ENCODE measurements around the gene RASSF7.
A peak's percentile ranks its signal among the peaks of the same experiment; 100 is the strongest.
"Not testable (repeated sequence)": the region's sequence is repeated elsewhere in the genome, so short reads cannot be mapped to it uniquely, and the experiment has no call there.

RASSF7 gene, protein sequence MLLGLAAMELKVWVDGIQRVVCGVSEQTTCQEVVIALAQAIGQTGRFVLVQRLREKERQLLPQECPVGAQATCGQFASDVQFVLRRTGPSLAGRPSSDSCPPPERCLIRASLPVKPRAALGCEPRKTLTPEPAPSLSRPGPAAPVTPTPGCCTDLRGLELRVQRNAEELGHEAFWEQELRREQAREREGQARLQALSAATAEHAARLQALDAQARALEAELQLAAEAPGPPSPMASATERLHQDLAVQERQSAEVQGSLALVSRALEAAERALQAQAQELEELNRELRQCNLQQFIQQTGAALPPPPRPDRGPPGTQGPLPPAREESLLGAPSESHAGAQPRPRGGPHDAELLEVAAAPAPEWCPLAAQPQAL

DNA sequence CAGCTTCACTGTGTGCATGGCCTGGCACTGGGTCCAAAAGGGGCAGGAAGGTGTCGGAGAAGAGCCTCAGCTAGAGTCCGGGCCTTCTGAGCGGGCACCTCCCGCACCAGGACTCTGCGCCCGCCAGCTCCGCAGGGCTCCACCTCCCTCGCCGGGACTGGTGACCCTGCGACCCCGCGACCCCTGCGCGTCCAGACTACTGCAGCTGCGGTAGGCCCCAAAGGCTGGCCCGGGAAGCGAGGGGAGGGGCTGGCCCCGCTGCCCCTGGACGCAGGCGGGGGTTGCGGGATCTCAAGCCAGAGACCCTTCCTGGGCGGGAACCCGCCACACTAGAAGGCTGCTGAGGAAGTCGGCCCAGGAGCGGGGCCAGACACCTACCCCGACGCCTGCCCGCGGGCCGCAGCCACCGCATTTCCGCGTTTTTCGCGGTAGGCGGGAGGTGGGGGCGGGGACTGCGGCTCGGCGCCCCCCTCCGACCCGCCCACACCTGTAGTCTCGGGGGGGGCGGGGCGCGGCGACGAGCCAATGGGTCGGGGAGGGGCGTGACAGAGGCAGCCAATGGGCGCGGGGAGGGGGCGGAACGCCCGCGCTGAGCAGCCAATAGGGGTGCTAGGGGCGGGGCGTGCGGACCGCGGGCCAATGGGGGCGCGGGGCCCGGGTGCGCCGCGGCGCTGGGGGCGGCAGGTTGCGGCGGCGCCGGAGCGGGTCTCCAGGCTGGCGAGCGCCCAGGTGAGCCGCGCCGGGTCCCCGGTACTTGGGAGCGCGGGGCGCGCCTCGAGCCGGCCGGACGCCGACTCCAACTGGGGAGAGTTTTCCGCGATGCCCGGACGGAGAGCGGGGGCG lies at the start of gene RASSF7, which contains the start of gene LMNTD2:
RASSF7 (plus strand) TSS at position 666 of the 843 bp plus-strand sequence. CDS start 799 bp downstream, outside the sequence.
LMNTD2 (minus strand) TSS at position 434 of the 843 bp plus-strand sequence; CDS start at position 412, 22 bp downstream.
- in situ Hi-C loops (cut with MboI; ENCODE audit: low pct_unique_long_range_greater_than_20kb, low sequenced_read_pairs, unreplicated experiment) = no loop called here
- TF ChIP-seq, protein P1, sequence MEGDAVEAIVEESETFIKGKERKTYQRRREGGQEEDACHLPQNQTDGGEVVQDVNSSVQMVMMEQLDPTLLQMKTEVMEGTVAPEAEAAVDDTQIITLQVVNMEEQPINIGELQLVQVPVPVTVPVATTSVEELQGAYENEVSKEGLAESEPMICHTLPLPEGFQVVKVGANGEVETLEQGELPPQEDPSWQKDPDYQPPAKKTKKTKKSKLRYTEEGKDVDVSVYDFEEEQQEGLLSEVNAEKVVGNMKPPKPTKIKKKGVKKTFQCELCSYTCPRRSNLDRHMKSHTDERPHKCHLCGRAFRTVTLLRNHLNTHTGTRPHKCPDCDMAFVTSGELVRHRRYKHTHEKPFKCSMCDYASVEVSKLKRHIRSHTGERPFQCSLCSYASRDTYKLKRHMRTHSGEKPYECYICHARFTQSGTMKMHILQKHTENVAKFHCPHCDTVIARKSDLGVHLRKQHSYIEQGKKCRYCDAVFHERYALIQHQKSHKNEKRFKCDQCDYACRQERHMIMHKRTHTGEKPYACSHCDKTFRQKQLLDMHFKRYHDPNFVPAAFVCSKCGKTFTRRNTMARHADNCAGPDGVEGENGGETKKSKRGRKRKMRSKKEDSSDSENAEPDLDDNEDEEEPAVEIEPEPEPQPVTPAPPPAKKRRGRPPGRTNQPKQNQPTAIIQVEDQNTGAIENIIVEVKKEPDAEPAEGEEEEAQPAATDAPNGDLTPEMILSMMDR (IDR thresholded peaks at IDR 0.05; ENCODE audit: extremely low read depth, insufficient read depth, missing control alignments) = no peak
- peak; percentile 100 for DNase-seq (ENCODE audit: low spot score)

DNA sequence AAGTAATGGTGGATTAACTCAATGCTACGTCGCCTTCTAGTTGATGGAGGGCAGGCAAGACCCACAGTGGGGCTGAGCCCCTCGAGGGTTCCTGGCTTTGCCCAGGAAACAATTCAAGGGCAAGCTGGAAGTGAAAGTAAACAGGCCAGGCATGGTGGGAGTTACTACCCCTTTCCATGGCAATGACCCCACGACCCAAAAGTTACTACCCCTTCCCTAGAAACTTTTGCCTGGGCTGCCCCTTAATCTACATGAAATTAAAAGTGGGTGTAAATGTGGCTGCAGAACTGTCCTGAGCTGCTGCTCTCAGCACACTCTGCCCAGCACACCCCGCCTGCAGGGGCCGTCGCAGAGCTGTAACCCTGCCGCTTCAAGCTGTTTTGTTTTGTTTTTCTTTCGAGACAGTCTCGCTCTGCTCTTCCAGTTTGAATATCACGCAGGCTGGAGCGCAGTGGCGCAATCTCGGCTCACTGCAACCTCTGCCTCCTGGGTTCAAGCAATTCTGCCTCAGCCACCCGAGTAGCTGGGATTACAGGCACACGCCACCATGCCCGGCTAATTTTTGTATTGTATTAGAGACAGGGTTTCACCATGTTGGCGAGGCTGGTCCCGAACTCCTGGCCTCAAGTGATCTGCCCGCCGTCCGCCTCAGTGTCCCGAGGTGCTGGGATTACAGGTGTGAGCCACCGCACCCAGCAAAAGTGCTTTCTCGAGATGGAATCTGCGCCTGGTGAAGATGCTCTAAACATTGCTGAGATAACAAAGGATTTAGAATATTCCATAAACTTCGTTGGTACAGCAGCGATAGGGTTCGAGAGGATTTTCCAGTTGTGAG lies 47.8 kb upstream of the RASSF7 start:
- TF ChIP-seq, protein P1 (IDR thresholded peaks at IDR 0.05; ENCODE audit: extremely low read depth, insufficient read depth, missing control alignments) = no peak
- no peak for DNase-seq (ENCODE audit: low spot score)
- in situ Hi-C loops (cut with MboI; ENCODE audit: low pct_unique_long_range_greater_than_20kb, low sequenced_read_pairs, unreplicated experiment) = no loop called here

DNA sequence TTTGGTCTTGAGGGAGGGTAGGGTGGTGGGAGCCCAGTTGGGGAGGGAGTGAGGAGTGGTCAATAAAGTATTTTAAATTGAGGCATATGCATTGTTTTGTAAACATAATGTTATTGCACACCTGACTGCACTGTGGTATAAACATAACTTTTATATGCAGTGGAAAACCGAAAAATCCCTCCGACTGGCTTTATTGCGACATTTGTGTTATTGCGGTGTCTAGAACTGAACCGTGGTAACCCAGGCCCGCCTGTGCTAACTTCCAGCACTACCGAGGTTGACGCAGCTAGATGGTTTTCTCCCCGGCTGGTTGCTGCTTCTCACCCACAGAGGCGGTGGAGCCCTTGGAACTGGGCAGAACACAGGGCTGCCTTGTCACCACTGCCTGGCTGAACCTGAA lies 46.2 kb upstream of the RASSF7 start:
- TF ChIP-seq, protein P1 (IDR thresholded peaks at IDR 0.05; ENCODE audit: extremely low read depth, insufficient read depth, missing control alignments) = no peak
- no peak for DNase-seq (ENCODE audit: low spot score)
- in situ Hi-C loops (cut with MboI; ENCODE audit: low pct_unique_long_range_greater_than_20kb, low sequenced_read_pairs, unreplicated experiment) = no loop called here

DNA sequence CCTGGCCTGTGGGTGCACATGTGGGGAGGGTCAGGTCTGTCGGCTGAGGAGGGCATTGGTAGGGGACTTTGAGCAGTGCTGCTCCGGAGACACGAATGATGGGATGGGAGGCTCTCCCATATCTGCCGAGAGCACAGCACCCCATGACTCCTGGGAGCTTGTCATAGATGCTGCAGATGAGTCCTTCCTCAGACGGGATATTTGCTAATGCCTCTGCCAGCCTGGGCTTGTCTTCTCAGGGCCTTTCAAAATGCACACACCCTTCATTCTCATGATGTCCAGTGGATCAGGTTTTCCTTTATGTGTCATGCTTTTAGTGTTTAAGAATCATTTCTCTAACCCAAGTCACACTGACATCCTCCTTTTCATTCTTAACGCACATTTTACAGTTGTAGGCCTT lies 45.6 kb upstream of the RASSF7 start:
- TF ChIP-seq, protein P1 (IDR thresholded peaks at IDR 0.05; ENCODE audit: extremely low read depth, insufficient read depth, missing control alignments) = no peak
- no peak for DNase-seq (ENCODE audit: low spot score)
- in situ Hi-C loops (cut with MboI; ENCODE audit: low pct_unique_long_range_greater_than_20kb, low sequenced_read_pairs, unreplicated experiment) = no loop called here

DNA sequence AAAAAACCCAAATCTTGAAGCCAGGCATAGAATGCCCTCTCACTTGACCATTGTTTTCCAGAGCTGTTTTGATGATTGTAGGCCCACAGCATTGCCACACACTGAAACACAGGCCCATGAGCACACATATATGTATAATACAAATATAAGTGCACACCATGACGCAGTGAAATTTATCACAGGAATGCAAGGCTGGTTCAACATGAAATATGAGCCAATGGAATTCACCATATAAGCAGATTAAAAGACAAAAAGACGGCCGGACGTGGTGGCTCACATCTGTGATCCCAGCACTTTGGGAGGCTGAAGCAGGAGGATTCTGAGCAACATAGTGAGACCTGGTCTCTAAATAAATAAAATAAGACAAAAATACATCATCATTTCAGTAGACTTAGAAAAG lies 44.4 kb upstream of the RASSF7 start:
- TF ChIP-seq, protein P1 (IDR thresholded peaks at IDR 0.05; ENCODE audit: extremely low read depth, insufficient read depth, missing control alignments) = no peak
- DNase-seq (ENCODE audit: low spot score) = no peak
- in situ Hi-C loops (cut with MboI; ENCODE audit: low pct_unique_long_range_greater_than_20kb, low sequenced_read_pairs, unreplicated experiment) = no loop called here

DNA sequence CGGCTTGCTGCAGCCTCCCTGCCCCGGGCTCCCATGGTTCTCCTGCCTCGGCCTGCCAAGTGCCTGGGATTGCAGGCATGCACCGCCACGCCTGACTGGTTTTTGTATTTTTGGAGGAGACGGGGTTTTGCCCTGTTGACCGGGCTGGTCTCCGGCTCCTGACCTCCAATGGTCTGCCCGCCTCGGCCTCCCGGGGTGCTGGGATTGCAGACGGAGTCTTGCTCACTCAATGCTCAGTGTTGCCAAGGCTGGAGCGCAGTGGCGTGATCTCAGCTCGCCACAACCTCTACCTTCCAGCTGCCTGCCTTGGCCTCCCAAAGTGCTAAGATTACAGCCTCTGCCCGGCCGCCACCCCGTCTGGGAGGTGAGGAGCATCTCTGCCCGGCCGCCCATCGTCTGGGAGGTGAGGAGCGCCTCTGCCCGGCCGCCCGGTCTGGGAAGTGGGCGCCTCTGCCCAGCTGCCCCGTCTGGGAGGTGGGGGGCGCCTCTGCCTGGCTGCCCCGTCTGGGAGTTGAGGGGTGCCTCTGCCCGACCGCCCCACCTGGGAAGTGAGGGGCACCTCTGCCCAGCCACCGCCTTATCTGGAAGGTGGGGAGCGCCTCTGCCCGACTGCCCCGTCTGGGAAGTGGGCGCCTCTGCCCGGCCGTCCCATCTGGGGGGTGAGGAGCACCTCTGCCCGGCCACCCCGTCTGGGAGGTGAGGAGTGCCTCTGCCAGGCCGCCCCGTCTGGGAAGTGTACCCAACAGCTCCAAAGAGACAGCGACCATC lies 43.7 kb upstream of the RASSF7 start:
- in situ Hi-C loops (cut with MboI; ENCODE audit: low pct_unique_long_range_greater_than_20kb, low sequenced_read_pairs, unreplicated experiment) = not testable (repeated sequence)

More for the DNA sequence above, 43.7 kb upstream of the RASSF7 start:
- DNase-seq (ENCODE audit: low spot score) = not testable (repeated sequence)

Measured in GM13977 (cell line).